ENCODE measurements around the gene GPR33.

DNA sequence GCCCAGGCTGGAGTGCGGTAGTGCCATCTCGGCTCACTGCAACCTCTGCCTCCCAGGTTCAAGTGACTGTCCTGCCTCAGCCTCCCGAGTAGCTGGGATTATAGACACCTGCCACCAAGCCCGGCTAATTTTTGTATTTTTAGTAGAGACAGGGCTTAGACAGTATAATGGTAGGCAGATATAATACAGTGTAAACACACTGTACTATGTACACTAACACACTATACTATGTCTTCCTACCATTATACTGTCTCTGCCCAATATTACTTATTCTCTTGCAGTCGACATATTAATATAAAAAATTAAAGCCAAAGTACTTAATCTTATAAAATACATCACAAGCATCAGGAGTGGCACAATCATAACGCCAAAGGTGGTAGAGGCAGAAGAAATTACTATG, 45.6 kb downstream of the GPR33 start:
- no peak for TF ChIP-seq CTCF (IDR thresholded peaks at IDR 0.05)
- no peak for TF ChIP-seq POLR2A (IDR thresholded peaks at IDR 0.05)
